NB4 (cell line): Measurements from ENCODE around the gene NOX3.

ENCODE experiments used
- CTCF ChIP-seq: IDR thresholded peaks from one replicate; pipeline ENCODE4 v1.5.1; 2012; ENCODE audit warnings: low read depth, low read length
- MAX ChIP-seq: IDR thresholded peaks from 2 replicates; pipeline ENCODE4 v1.6.1; 2011; ENCODE audit warnings: low read depth, low read length
- MYC ChIP-seq: IDR thresholded peaks from 2 replicates; pipeline ENCODE4 v1.6.1; 2011; ENCODE audit warnings: low read depth, low read length
- POLR2A ChIP-seq: IDR thresholded peaks from 2 replicates; pipeline ENCODE4 v1.6.1; 2011; ENCODE audit warnings: mild to moderate bottlenecking; ENCODE audit not compliant: insufficient read length; ENCODE audit errors: extremely low read depth

GRCh38 chr6:155442562-155442961 lies 13.1 kb downstream of the NOX3 start:
- no peak for TF ChIP-seq POLR2A
- TF ChIP-seq MAX = no peak
- TF ChIP-seq CTCF = no peak
- TF ChIP-seq MYC = no peak
